HG03457 (cell line): ENCODE measurements around the gene INSRR.

ENCODE experiments used
- ATAC-seq: cut with Tn5 transposase; IDR thresholded peaks from one replicate; pipeline ENCODE4 v1.9.1; 2021; ENCODE audit warnings: moderate number of reproducible peaks; ENCODE audit not compliant: unreplicated experiment

Gene INSRR

GRCh38 chr1:156858959-156859522 lies at the start of gene INSRR:
Gene INSRR (minus strand): TSS chr1:156859117. CDS start chr1:156858621, 496 bp downstream.
- ATAC-seq: no peak

- no peak for ATAC-seq
Measured at GRCh38 chr1:156908541-156908940, 49.6 kb upstream of the INSRR start.

GRCh38 chr1:156906206-156906906 lies 47.4 kb upstream of the INSRR start:
- ATAC-seq: no peak

- no peak for ATAC-seq
Measured at GRCh38 chr1:156905651-156906050, 46.7 kb upstream of the INSRR start.

GRCh38 chr1:156905176-156905575 lies 46.3 kb upstream of the INSRR start:
- ATAC-seq: no peak

- no peak for ATAC-seq
Measured at GRCh38 chr1:156904187-156904959, 45.5 kb upstream of the INSRR start.

GRCh38 chr1:156903328-156904091 lies 44.6 kb upstream of the INSRR start:
- ATAC-seq: no peak

- ATAC-seq: no peak
Measured at GRCh38 chr1:156901966-156902915, 43.3 kb upstream of the INSRR start.

GRCh38 chr1:156901590-156901900 lies 42.6 kb upstream of the INSRR start:
- no peak for ATAC-seq

GRCh38 chr1:156900896-156901589 lies 42.1 kb upstream of the INSRR start:
- no peak for ATAC-seq

GRCh38 chr1:156899956-156900718 lies 41.2 kb upstream of the INSRR start:
- ATAC-seq: no peak

- no peak for ATAC-seq
Measured at GRCh38 chr1:156898971-156899664, 40.2 kb upstream of the INSRR start.

GRCh38 chr1:156898161-156898566 lies 39.2 kb upstream of the INSRR start:
- ATAC-seq: no peak

GRCh38 chr1:156897078-156897825 lies 38.3 kb upstream of the INSRR start:
- no peak for ATAC-seq

- ATAC-seq: no peak
Measured at GRCh38 chr1:156896490-156897033, 37.6 kb upstream of the INSRR start.

GRCh38 chr1:156895927-156896326 lies 37.0 kb upstream of the INSRR start:
- no peak for ATAC-seq

- no peak for ATAC-seq
Measured at GRCh38 chr1:156895455-156895812, 36.5 kb upstream of the INSRR start.
